T-helper 1 cell treated with Interleukin-12 subunit alpha and Interleukin-12 subunit beta and Interleukin-4 antibody, amounts not matched to agents 30 ng/mL and 1 ng/mL, for 36 hours (primary cell): ENCODE data around the gene DEUP1. TPM values are rescaled to one million over a fixed set of nuclear protein-coding genes. Genes with fewer than 3 reads are reported as not detected.
"Not testable (repeated sequence)": the region's sequence is repeated elsewhere in the genome, so short reads cannot be mapped to it uniquely, and the experiment has no call there.

Source experiments
- intact Hi-C: fragments of 100-400 bp; cut with micrococcal nuclease; formaldehyde crosslinking; loops from one replicate; pipeline ENCODE4 v1.15.1; 2024
- total RNA-seq: library from RNA; stranded (reverse); gene quantifications from 2 replicates; pipeline ENCODE4 v1.2.3, GENCODE V29; 2022

Gene DEUP1, protein sequence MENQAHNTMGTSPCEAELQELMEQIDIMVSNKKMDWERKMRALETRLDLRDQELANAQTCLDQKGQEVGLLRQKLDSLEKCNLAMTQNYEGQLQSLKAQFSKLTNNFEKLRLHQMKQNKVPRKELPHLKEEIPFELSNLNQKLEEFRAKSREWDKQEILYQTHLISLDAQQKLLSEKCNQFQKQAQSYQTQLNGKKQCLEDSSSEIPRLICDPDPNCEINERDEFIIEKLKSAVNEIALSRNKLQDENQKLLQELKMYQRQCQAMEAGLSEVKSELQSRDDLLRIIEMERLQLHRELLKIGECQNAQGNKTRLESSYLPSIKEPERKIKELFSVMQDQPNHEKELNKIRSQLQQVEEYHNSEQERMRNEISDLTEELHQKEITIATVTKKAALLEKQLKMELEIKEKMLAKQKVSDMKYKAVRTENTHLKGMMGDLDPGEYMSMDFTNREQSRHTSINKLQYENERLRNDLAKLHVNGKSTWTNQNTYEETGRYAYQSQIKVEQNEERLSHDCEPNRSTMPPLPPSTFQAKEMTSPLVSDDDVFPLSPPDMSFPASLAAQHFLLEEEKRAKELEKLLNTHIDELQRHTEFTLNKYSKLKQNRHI
- total RNA-seq = not detected in 2 replicates

DNA sequence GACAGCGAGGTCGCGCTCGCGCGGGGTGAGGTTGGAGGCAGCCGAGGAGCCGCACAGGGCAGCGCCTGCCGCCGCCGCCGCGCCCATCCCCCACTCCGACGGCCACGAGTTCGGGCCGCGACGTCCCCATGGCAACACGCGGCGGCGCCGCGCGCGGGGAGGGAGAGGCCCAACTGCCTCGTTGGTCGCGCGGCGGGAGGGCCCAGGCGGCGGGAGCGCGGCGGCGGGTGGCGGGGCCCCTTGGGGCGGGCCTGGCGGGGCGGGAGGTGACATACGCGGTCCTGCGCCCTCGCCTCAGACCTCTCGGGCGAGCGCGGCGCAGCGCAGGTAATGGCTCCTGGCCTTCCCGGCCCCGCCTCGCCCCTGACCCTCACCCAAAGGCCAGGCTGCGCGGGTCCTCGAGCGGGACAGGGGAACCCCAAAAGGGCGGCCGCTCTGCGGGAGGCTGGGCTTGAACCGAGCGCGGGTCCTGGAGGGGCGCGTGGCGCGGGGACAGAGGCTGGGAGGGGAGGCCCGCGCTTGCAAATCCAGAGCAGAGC is at the start of gene DEUP1:
Gene DEUP1 (plus strand): TSS at position 297 of the 539 bp plus-strand sequence. CDS start 1,518 bp downstream, outside the sequence.
- intact Hi-C loops = no loop called here

DNA sequence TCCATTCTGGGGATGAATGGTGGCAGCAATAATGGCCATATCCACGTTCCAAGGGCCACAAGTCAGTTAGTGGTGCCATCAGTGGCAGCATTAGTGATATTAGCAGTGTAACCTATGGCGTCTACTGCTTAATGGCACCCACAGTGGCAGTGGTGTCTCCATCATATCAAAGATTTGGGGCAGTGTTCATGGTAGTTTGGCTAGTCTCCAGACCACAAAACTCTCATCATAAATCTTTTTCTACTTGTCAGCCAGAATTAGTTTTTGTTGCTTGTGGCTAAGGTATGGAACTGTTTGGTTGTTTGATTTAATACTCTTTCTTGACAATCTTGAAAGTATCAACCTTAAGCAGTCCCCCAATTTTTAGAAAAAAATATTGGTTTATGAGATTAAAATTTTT is 45.1 kb upstream of the DEUP1 start:
- intact Hi-C loops = no loop called here

- intact Hi-C loops = no loop called here
Observed at GRCh38 chr11:93287434-93287833, 43.1 kb upstream of the DEUP1 start.

DNA sequence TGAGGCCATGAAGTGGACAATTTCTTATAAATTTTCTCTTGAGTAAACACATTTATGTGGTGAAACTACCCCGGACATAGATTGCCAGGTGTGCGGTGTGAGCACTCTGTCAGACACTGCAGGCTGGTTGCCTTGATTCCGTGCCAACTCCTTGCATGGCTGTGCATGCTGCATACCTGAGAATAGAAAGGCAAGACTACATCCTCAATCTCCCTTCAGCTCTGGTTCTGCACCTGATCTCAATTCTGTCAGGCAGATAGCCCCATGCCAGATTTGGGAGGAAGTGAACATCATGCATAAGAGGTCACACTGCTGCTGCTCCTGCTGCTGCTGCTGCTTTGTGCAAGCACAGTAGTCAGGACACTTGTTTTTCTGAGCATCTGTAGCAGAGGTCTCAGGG is 42.5 kb upstream of the DEUP1 start:
- intact Hi-C loops = no loop called here

GRCh38 chr11:93288767-93289166 is 41.8 kb upstream of the DEUP1 start:
- intact Hi-C loops = no loop called here

GRCh38 chr11:93289782-93290463 is 40.6 kb upstream of the DEUP1 start:
- intact Hi-C loops = no loop called here

DNA sequence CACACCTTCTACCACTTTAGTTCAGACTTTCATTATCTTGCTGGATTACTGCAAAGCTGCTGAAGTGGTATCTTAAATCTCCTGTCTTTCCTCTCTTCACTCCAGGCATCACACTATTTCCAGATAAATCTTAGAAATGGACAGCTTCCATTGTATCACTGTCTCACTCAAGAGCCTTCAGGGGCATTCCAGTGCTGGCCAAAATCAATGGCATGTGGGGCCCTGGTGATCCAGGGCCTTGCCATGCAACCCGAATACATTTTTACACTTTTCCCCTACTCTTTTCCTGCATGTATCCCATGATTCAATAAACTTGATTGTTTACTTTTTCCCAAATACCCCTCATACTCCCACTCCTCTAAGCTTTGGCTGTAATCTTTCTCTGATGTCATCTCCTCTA is 39.4 kb upstream of the DEUP1 start:
- intact Hi-C loops = no loop called here

DNA sequence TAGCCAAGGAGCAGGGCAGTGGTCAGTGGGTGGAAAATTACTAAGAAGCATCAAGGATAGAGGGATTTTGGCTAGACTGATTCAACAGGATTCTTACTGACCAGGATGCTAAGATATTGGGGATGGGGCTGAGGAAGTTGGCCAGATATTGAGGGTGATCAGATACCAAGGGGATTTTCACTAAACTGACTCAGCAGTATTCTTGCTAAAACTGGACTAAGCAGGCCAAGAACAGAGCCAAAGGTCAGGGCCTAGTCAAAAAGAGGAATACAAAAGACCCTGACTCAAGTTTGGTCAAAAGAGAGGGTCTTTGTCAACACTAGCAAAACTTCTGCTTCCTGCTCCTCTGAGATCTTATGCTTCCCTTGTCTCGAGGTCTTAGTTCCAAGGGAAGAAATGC is 38.6 kb upstream of the DEUP1 start:
- intact Hi-C loops = no loop called here

DNA sequence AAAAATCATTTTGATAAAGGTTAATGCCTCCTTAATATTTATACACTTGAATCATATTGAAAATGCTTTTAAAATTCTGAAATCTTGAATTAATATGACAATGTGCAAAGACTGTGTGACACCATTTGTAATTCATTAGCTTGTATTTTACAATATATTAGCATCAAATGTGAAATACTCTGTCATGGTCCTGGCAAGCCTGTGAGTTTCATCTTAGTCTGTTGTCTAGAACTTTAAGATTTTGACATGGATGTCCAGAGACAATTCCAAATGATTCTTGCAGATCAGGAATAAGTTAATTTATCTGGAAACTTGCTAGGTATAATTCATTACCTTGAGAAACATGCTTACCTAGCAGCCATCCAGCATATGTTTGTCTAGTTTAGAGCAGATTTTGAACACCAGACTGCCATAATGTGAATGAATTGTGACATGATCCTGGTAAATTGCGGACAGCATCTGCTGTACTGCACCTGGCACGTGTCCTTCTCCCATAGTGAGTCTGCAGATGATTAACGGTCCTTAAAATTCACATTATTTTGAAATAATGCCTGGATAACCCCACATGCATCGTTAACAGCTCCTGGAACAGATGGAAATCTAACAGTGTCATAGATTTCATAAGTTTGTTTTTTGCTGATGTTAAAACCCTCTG is 34.5 kb upstream of the DEUP1 start:
- intact Hi-C loops = no loop called here

GRCh38 chr11:93303689-93304088 is 26.9 kb upstream of the DEUP1 start:
- intact Hi-C loops = no loop called here

GRCh38 chr11:93314399-93314798 is 16.1 kb upstream of the DEUP1 start:
- intact Hi-C loops = not testable (repeated sequence)

- intact Hi-C loops = loop anchor here (1.0 kb wide), 1 partner anchor 25 kb away; no protein-coding TSS in a partner anchor
Observed at GRCh38 chr11:93319224-93319839, 11.2 kb upstream of the DEUP1 start.

- intact Hi-C loops = no loop called here
Observed at GRCh38 chr11:93320230-93320629, 10.3 kb upstream of the DEUP1 start.

GRCh38 chr11:93322207-93322606 is 8.3 kb upstream of the DEUP1 start:
- intact Hi-C loops = no loop called here

- intact Hi-C loops = no loop called here
Observed at GRCh38 chr11:93323747-93324146, 6.8 kb upstream of the DEUP1 start.

DNA sequence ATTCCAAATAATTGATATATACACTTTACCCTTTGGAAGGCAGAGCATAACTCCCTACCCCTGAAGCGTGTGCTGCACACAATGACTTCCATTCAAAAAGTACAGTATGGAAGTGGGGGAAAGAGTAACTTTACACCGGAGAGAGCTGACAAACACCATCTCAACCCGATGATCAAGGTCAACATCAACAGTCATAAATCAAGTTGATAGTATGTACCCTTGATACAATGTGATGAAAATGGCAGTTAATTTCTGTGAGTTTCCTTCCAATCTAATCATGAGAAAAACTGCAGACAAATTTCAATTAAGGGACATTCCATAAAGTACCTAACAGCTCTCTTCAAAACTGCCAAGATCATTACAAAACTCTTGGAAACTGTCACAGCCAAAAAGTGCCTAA is 6.0 kb upstream of the DEUP1 start:
- intact Hi-C loops = no loop called here

- intact Hi-C loops = no loop called here
Observed at GRCh38 chr11:93326681-93327080, 3.9 kb upstream of the DEUP1 start.

GRCh38 chr11:93329936-93330445 is 551 bp upstream of the DEUP1 start:
- intact Hi-C loops = no loop called here

GRCh38 chr11:93340223-93340622 is 9.7 kb downstream of the DEUP1 start:
- intact Hi-C loops = no loop called here

DNA sequence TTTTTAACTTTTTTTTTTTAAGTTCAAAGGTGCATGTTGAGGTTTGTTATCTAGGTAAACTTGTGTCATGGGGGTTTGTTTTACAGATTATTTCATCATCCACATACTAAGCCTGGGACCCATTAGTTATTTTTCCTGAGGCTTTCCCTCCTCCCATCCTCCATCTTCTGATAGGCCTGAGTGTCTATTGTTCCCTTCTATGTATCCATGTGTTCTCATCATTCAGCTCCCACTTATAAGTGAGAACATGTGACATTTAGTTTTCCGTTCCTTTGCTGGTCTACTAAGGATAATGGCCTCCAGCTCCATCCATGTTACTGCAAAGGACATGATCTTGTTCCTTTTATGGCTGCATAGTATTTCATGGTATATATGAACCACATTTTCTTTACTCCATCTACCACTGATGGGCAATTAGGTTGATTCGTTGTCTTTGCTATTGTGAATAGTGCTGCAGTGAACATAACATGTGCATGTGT is 14.4 kb downstream of the DEUP1 start:
- intact Hi-C loops = no loop called here

GRCh38 chr11:93348930-93349329 is 18.4 kb downstream of the DEUP1 start:
- intact Hi-C loops = no loop called here
